ENCODE data around the gene JUNB.

GRCh38 chr19:12754465-12755196 is 36.7 kb upstream of the JUNB start:
- no peak for TF ChIP-seq CTCF (tag by site-specific recombination; IDR thresholded peaks at IDR 0.05)
- TF ChIP-seq SP3 (tag by site-specific recombination; IDR thresholded peaks at IDR 0.05), result no peak
- TF ChIP-seq MZF1 (tag by site-specific recombination; IDR thresholded peaks at IDR 0.05; ENCODE audit: borderline replicate concordance), result no peak
- no peak for TF ChIP-seq YY1 (tag by site-specific recombination; IDR thresholded peaks at IDR 0.05)

Data from HEK293 (cell line).